HuH-7 (cell line): ENCODE results near the gene SPTSSA.
"Not testable (repeated sequence)": the region's sequence is repeated elsewhere in the genome, so short reads cannot be mapped to it uniquely, and the experiment has no call there.

ENCODE experiments used
- DNase-seq: peaks from one replicate; pipeline ENCODE4 v3.0.0; 2011; ENCODE audit warnings: low spot score

SPTSSA gene

DNA sequence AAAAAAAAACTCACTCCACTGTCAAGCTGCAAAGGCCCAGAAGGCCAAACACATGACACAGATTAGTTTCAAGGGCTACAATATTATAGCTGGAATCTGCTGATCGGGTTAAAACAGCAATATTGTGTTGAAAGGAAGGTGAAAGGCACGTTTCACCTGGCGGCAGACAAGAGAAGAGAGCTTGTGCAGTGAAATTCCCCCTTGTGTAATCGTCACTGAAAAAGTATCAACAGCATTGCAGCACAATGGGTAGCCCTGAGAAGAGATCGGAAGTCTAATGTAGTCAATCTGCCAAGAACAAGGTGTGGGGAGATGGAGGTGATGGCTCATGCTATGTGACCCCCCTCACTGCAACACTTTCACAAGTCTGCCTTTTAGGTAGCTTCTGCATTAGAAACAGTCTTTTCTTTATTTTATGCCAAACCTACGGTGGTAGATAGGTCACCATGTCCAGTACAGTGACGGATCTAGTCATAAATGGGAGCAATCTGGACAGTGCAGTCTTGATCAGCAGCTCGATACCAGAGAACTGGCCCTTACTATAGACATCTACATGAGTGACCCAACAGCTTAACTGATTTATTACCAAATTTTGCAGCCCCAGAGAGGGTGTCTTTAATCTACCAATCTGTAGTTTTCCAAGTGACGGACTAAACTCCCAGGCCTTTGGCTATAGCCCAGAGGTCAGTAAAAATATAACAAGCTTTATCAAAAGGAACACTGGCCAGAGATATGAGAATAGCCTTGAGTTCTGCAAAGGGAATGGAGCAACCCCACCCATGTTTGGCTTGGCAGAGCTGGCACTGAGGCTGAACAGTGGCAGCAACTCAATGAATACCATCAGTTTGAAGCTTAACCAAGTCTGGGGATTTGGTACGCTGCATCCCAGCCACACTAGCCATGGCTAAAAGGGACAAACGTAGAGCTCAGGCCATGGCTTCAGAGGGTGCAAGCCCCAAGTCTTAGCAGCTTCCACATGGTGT, 35.4 kb downstream of the SPTSSA start:
- no peak for DNase-seq

GRCh38 chr14:34425095-34425851, 36.8 kb downstream of the SPTSSA start:
- no peak for DNase-seq

DNA sequence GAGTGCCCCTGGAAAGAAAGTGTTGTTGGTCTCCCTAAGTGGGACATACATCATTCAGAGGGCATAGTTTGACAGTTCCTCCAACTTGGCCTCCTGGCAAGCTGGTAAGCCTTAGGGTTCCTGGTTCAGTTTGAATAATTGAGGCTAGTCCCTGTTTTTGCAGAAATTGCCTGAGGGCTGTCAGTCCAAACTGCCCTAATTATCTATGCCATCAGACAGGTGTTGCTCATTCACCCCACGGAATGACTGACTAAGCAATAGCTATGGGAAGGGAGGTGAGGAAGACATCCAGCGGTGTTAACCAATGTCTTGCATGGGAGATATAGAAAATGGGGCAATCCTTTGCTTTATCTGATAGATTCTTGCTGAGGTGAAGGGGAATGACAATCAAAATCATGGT, 37.6 kb downstream of the SPTSSA start:
- DNase-seq, result no peak

DNA sequence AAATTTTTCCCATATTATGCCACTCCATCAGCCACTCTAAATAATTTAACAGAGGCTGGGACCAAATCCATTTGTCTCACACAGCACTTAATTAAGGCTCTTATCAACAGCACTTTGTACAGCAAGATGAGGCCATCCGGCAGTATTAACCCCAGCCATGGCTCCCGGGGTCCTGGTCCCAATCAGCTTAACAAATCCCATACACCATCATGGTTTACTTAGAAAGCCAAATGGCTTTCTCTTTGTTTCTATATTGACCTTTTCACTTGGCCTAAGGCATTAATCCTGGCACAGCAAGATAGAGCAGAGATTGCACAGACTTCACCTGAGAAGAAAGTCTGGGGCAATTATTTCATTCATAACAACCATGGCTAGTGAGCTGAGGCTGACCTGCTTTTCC, 38.6 kb downstream of the SPTSSA start:
- no peak for DNase-seq

- DNase-seq, result no peak
Observed at GRCh38 chr14:34420547-34421150, 41.4 kb downstream of the SPTSSA start.

DNA sequence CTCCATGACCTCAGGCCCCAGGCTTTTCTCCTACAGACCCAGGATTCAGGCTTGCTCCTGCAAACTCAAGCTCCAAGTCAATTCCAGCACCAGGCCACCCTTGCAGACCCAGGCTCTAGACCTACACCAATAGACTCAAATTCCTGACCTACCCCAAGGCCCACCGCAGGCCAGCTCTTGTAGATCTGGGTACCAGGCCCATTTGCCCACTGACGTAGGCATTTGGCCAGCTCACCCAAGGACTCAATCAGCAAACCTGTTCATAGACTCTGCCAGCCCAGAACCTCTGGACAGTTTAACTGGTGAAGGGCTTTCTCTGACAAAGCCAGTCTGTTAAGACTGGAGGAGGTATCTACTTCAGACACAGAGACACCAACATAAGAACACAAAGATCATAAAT, 52.3 kb downstream of the SPTSSA start:
- DNase-seq, result no peak

GRCh38 chr14:34407951-34408350, 54.1 kb downstream of the SPTSSA start:
- no peak for DNase-seq

GRCh38 chr14:34404416-34404815, 57.6 kb downstream of the SPTSSA start:
- DNase-seq, result no peak

DNA sequence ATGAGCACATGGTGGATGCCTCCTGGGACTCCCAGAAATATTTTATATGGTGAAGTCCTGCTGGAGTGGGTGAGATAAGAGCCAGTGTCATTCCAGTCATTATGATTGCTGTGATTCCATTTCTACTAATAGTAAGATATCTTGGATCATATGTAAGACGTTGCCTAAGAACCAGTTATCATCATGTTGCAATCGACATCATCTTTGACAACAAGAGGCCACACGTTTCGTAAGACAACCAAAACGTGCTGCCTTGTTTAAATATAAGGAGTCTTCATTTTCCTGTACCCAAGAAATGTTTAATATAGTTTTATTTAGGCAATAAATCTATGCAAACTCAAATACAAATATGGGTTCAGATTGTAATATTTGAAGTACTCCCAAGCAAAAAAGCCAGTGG, 58.4 kb downstream of the SPTSSA start:
- no peak for DNase-seq

DNA sequence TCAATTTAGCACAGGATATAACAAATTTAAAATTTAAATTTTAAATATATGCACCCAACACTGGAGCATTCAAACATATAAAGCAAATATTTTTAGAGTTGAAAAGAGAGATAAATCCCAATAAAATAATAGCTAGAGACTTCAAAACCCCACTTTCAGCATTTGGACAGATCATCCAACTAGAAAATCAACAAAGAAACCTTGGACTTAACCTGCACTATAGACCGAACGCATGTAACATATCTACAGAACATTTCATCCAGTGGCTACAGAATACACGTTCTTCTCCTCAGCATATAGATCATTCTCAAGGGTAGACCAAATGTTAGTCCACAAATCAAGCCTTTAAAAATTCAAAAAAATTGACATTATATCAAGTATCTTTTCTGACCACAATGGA, 64.0 kb downstream of the SPTSSA start:
- DNase-seq, result no peak

GRCh38 chr14:34387974-34388516, 74.0 kb downstream of the SPTSSA start:
- no peak for DNase-seq

GRCh38 chr14:34386865-34387485, 75.1 kb downstream of the SPTSSA start:
- DNase-seq, result no peak

DNA sequence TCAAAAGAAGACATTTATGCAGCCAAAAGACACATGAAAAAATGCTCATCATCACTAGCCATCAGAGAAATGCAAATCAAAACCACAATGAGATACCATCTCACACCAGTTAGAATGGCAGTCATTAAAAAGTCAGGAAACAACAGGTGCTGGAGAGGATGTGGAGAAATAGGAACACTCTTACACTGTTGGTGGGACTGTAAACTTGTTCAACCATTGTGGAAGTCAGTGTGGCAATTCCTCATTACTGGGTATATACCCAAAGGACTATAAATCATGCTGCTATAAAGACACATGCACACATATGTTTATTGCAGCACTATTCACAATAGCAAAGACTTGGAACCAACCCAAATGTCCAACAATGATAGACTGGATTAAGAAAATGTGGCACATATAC, 76.2 kb downstream of the SPTSSA start:
- DNase-seq, result not testable (repeated sequence)

GRCh38 chr14:34383839-34384238, 78.2 kb downstream of the SPTSSA start:
- DNase-seq, result no peak
